ENCODE measurements around the gene ECE2.

Gene ECE2

GRCh38 chr3:184282941-184283340, 7.1 kb downstream of the ECE2 start:
- Histone ChIP-seq H3K27ac (ENCODE audit: extremely low read depth, low read depth, low read length) (no peak overlapping the region), H3K36me3 (ENCODE audit: control insufficient read depth in 2 of 2, insufficient read depth in 1 of 2, low read length in 2 of 2) (no peaks in the 10 kb centered on the region), H3K4me3 (ENCODE audit: low read depth, low read length) (no peak overlapping the region), H3K9me3 (ENCODE audit: control insufficient read depth, insufficient read depth, low read depth, low read length) (no peaks in the 10 kb centered on the region), H3K4me1 (ENCODE audit: control insufficient read depth, insufficient read depth, low read length) (no peaks in the 10 kb centered on the region)
- TF ChIP-seq, protein P1, sequence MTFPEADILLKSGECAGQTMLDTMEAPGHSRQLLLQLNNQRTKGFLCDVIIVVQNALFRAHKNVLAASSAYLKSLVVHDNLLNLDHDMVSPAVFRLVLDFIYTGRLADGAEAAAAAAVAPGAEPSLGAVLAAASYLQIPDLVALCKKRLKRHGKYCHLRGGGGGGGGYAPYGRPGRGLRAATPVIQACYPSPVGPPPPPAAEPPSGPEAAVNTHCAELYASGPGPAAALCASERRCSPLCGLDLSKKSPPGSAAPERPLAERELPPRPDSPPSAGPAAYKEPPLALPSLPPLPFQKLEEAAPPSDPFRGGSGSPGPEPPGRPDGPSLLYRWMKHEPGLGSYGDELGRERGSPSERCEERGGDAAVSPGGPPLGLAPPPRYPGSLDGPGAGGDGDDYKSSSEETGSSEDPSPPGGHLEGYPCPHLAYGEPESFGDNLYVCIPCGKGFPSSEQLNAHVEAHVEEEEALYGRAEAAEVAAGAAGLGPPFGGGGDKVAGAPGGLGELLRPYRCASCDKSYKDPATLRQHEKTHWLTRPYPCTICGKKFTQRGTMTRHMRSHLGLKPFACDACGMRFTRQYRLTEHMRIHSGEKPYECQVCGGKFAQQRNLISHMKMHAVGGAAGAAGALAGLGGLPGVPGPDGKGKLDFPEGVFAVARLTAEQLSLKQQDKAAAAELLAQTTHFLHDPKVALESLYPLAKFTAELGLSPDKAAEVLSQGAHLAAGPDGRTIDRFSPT (tag by site-specific recombination; IDR thresholded peaks at IDR 0.05) = no peak
- TF ChIP-seq SETDB1 (IDR thresholded peaks at IDR 0.05; ENCODE audit: insufficient read length, low read length) (no peak), TCF7L2 (IDR thresholded peaks at IDR 0.05; ENCODE audit: borderline replicate concordance, low read depth, low read length) (no peak), ZBTB17 (tag by site-specific recombination; IDR thresholded peaks at IDR 0.05) (no peak), GFI1B (tag by site-specific recombination; IDR thresholded peaks at IDR 0.05) (no peak), ZNF133 (tag by site-specific recombination; IDR thresholded peaks at IDR 0.05) (no peak), ZNF121 (tag by site-specific recombination; IDR thresholded peaks at IDR 0.05) (no peak), ZNF37A (tag by site-specific recombination; IDR thresholded peaks at IDR 0.05) (no peak), ZSCAN5A (tag by site-specific recombination; IDR thresholded peaks at IDR 0.05) (no peak), ZBTB26 (tag by site-specific recombination; optimal IDR thresholded peaks at IDR 0.05) (no peak), SP2 (tag by site-specific recombination; IDR thresholded peaks at IDR 0.05) (no peak), ZXDB (tag by site-specific recombination; IDR thresholded peaks at IDR 0.05) (no peak), PBX3 (CRISPR knock-in tag; IDR thresholded peaks at IDR 0.05) (no peak), ZNF211 (tag by site-specific recombination; IDR thresholded peaks at IDR 0.05; ENCODE audit: low read depth) (no peak), ZBTB20 (tag by site-specific recombination; IDR thresholded peaks at IDR 0.05) (no peak)
- TF ChIP-seq, protein P2, sequence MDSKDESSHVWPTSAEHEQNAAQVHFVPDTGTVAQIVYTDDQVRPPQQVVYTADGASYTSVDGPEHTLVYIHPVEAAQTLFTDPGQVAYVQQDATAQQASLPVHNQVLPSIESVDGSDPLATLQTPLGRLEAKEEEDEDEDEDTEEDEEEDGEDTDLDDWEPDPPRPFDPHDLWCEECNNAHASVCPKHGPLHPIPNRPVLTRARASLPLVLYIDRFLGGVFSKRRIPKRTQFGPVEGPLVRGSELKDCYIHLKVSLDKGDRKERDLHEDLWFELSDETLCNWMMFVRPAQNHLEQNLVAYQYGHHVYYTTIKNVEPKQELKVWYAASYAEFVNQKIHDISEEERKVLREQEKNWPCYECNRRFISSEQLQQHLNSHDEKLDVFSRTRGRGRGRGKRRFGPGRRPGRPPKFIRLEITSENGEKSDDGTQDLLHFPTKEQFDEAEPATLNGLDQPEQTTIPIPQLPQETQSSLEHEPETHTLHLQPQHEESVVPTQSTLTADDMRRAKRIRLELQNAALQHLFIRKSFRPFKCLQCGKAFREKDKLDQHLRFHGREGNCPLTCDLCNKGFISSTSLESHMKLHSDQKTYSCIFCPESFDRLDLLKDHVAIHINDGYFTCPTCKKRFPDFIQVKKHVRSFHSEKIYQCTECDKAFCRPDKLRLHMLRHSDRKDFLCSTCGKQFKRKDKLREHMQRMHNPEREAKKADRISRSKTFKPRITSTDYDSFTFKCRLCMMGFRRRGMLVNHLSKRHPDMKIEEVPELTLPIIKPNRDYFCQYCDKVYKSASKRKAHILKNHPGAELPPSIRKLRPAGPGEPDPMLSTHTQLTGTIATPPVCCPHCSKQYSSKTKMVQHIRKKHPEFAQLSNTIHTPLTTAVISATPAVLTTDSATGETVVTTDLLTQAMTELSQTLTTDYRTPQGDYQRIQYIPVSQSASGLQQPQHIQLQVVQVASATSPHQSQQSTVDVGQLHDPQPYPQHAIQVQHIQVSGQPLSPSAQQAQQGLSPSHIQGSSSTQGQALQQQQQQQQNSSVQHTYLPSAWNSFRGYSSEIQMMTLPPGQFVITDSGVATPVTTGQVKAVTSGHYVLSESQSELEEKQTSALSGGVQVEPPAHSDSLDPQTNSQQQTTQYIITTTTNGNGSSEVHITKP (tag by site-specific recombination; IDR thresholded peaks at IDR 0.05) = no peak
- TF ChIP-seq, protein P3, sequence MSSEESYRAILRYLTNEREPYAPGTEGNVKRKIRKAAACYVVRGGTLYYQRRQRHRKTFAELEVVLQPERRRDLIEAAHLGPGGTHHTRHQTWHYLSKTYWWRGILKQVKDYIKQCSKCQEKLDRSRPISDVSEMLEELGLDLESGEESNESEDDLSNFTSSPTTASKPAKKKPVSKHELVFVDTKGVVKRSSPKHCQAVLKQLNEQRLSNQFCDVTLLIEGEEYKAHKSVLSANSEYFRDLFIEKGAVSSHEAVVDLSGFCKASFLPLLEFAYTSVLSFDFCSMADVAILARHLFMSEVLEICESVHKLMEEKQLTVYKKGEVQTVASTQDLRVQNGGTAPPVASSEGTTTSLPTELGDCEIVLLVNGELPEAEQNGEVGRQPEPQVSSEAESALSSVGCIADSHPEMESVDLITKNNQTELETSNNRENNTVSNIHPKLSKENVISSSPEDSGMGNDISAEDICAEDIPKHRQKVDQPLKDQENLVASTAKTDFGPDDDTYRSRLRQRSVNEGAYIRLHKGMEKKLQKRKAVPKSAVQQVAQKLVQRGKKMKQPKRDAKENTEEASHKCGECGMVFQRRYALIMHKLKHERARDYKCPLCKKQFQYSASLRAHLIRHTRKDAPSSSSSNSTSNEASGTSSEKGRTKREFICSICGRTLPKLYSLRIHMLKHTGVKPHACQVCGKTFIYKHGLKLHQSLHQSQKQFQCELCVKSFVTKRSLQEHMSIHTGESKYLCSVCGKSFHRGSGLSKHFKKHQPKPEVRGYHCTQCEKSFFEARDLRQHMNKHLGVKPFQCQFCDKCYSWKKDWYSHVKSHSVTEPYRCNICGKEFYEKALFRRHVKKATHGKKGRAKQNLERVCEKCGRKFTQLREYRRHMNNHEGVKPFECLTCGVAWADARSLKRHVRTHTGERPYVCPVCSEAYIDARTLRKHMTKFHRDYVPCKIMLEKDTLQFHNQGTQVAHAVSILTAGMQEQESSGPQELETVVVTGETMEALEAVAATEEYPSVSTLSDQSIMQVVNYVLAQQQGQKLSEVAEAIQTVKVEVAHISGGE (tag by site-specific recombination; conservative IDR thresholded peaks at IDR 0.05; ENCODE audit: low read depth) = no peak
- POLR2A ChIA-PET = interaction anchor here (0.7 kb wide), 1 partner anchor 9 kb away, joined by 5 read pairs; no protein-coding TSS in a partner anchor
- CTCF ChIA-PET = interaction anchor here (0.6 kb wide), 1 partner anchor 208 kb away, joined by 3 read pairs; no protein-coding TSS in a partner anchor

All from HEK293 (cell line).